HFFc6 (cell line): ENCODE data around the gene CEP104. TPM values are rescaled to one million over a fixed set of nuclear protein-coding genes. Genes with fewer than 3 reads are reported as not detected.

Experiments
- DNase-seq: peaks from one replicate; pipeline ENCODE4 v3.0.0-alpha.2; 2018
- H3K27ac Mint-ChIP-seq: 2 replicates; pipeline ENCODE4 v1.8.0; 2020; ENCODE audit warnings: mild to moderate bottlenecking, mixed read lengths
- H3K27me3 Mint-ChIP-seq: 2 replicates; pipeline ENCODE4 v1.8.0; 2021; ENCODE audit warnings: mild to moderate bottlenecking, moderate library complexity, mixed read lengths; ENCODE audit not compliant: insufficient read depth
- H3K36me3 Mint-ChIP-seq: 2 replicates; pipeline ENCODE4 v1.8.0; 2021; ENCODE audit warnings: low read depth, mixed read lengths
- H3K4me1 Mint-ChIP-seq: 2 replicates; pipeline ENCODE4 v1.8.0; 2020; ENCODE audit warnings: low read depth, mixed read lengths
- H3K4me3 Mint-ChIP-seq: 2 replicates; pipeline ENCODE4 v1.8.0; 2020; ENCODE audit warnings: mild to moderate bottlenecking, moderate library complexity, mixed read lengths
- H3K9me3 Mint-ChIP-seq: 2 replicates; pipeline ENCODE4 v1.8.0; 2020; ENCODE audit warnings: mild to moderate bottlenecking, mixed read lengths
- total RNA-seq, 6 experiments: library from RNA; stranded (reverse); fragmentation: NEBNext Ultra II Directional; extraction: Animal tissue kit (Norgen Biotek cat#: 25700); gene quantifications; 2 replicates in 1 of 6; 3 replicates in 5 of 6; pipeline ENCODE4 v1.2.3, GENCODE V29; 2021
- TF ChIP-seq, protein P1 (sequence below): fragments of 200-600 bp; sonication (generic); IDR thresholded peaks from 2 replicates; pipeline ENCODE4 v1.5.0; 2021; ENCODE audit warnings: antibody characterized with exemption, mild to moderate bottlenecking

The CEP104 gene
- total RNA-seq, 6 experiments from 2014 or later = 43.2 to 63.4 (median 52.9) TPM

- Mint-ChIP-seq H3K9me3 (peaks cover 18% of the 10 kb centered on the region), H3K27me3 (peaks cover 2% of the 10 kb centered on the region; the same call in 1 of the 2 replicates), H3K27ac (no peak overlapping the region), H3K4me3 (no peak overlapping the region), H3K4me1 (no peaks in the 10 kb centered on the region), H3K36me3 (peaks cover 22% of the 10 kb centered on the region)
- DNase-seq = no peak
- TF ChIP-seq, protein P1, sequence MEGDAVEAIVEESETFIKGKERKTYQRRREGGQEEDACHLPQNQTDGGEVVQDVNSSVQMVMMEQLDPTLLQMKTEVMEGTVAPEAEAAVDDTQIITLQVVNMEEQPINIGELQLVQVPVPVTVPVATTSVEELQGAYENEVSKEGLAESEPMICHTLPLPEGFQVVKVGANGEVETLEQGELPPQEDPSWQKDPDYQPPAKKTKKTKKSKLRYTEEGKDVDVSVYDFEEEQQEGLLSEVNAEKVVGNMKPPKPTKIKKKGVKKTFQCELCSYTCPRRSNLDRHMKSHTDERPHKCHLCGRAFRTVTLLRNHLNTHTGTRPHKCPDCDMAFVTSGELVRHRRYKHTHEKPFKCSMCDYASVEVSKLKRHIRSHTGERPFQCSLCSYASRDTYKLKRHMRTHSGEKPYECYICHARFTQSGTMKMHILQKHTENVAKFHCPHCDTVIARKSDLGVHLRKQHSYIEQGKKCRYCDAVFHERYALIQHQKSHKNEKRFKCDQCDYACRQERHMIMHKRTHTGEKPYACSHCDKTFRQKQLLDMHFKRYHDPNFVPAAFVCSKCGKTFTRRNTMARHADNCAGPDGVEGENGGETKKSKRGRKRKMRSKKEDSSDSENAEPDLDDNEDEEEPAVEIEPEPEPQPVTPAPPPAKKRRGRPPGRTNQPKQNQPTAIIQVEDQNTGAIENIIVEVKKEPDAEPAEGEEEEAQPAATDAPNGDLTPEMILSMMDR = no peak
Observed at GRCh38 chr1:3880429-3881192, 23.6 kb upstream of the CEP104 start.

DNA sequence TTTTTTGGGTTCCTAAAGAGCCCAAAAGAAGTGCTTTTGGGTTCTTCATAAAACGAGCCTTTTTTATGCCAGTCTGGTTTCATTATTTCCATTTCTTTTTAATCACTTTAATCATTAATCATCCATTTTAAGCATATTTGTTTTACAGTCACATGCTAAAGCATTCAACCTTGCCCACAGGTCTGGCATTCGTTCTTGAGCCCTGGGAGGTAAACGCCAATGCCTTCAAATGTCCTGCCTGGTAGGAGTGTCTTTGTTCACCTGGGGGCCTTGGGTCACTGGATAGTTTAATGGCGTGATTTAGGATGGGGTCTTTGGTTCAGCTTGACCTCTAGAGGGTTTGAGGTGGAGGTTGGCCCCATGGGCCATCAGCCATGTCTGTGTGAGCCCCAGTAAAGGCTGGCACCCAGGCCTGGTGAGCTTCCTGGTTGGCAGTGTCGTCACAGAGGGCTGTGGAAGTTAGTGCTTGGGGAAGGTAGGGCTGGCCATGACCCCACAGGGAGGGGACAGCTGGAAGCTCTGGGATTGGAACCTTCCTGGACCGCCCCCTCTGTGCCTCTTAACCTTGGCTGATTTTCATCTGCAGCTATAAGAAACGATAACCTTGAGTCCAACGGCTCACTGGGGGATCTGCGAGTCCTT lies 22.9 kb upstream of the CEP104 start:
- DNase-seq = no peak
- Mint-ChIP-seq H3K27me3 (peaks cover 2% of the 10 kb centered on the region; the same call in 1 of the 2 replicates), H3K9me3 (peaks cover 18% of the 10 kb centered on the region), H3K4me1 (no peaks in the 10 kb centered on the region), H3K27ac (no peak overlapping the region), H3K36me3 (peaks cover 22% of the 10 kb centered on the region), H3K4me3 (no peak overlapping the region)
- TF ChIP-seq, protein P1 = no peak

DNA sequence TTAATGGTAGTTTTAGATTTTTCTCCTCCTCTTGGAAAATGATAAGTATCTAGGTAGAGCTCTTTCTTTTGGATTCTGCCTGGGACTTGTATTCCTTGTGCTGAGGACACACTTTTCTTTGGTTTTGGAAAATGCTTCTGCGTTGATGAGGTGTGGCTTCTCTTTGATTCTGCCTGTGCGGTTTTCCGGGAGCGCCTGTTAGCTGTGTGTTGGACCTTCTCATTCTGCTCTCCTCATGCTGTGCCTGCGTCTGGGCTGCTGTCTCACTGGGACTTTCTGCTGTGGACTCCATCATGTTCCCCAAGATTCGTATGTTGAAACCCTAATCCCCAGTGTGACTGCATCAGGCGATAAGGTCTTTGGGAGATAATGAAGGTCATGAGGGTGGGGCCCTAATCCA lies 22.1 kb upstream of the CEP104 start:
- H3K4me3 Mint-ChIP-seq = no peak overlapping the region
- H3K36me3 Mint-ChIP-seq = peaks cover 19% of the 10 kb centered on the region
- H3K9me3 Mint-ChIP-seq = peaks cover 18% of the 10 kb centered on the region
- TF ChIP-seq, protein P1 = no peak
- H3K27me3 Mint-ChIP-seq = peaks cover 2% of the 10 kb centered on the region; the same call in 1 of the 2 replicates
- no peaks in the 10 kb centered on the region for H3K4me1 Mint-ChIP-seq
- no peak overlapping the region for H3K27ac Mint-ChIP-seq
- DNase-seq = no peak

DNA sequence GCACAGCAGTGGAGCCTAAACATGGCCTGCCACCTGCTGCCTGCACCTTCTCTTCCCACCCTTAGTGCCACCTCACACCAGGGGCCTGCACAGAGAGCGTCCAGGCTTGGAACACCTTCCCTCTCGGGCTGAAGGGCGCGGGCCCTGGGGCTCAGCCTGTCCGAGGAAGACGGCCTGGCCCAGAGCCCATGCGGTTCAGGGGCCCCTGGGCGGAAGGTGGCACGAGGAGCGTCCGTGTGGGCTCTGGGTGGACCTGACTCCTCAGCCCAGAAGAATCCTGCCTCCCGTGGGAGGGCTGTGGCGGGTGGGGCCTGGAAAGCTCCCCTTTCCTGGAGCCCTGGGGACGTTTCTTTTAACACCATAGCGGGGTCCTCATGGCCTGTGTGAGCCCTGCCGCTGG lies 19.7 kb upstream of the CEP104 start:
- H3K4me3 Mint-ChIP-seq = no peak overlapping the region
- peaks cover 2% of the 10 kb centered on the region; the same call in 1 of the 2 replicates for H3K27me3 Mint-ChIP-seq
- peaks cover 24% of the 10 kb centered on the region for H3K36me3 Mint-ChIP-seq
- no peaks in the 10 kb centered on the region for H3K4me1 Mint-ChIP-seq
- TF ChIP-seq, protein P1 = no peak
- no peak for DNase-seq
- H3K9me3 Mint-ChIP-seq = peaks cover 18% of the 10 kb centered on the region
- H3K27ac Mint-ChIP-seq = no peak overlapping the region

DNA sequence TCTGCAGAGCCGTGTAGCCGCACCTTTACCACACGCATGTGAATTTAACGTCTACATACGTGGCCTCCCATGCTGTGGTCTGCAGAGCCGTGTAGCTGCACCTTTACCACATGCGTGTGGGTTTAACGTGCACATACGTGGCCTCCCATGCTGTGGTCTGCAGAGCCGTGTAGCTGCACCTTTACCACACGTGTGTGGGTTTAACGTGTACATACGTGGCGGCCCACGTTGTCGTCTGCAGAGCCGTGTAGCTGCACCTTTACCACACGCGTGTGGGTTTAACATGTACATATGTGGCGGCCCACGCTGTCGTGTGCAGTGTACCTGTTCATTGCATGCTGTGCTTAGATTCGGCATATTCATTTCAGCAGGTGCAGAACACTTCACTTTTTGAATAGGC lies 17.7 kb upstream of the CEP104 start:
- TF ChIP-seq, protein P1 = no peak
- peaks cover 16% of the 10 kb centered on the region for H3K9me3 Mint-ChIP-seq
- no peak for DNase-seq
- no peak overlapping the region for H3K27ac Mint-ChIP-seq
- peaks cover 33% of the 10 kb centered on the region for H3K36me3 Mint-ChIP-seq
- peaks cover 2% of the 10 kb centered on the region for H3K27me3 Mint-ChIP-seq
- no peak overlapping the region for H3K4me3 Mint-ChIP-seq
- peaks cover 7% of the 10 kb centered on the region; the same call in 1 of the 2 replicates for H3K4me1 Mint-ChIP-seq
